K562 (cell line): ENCODE data around the gene VILL. TPM values are rescaled to one million over a fixed set of nuclear protein-coding genes. Genes with fewer than 3 reads are reported as not detected.
A peak's percentile ranks its signal among the peaks of the same experiment; 100 is the strongest.

Source experiments
- ATAC-seq: fragments of 200-7000 bp; cut with Tn5 transposase; 3 replicates; pipeline ENCODE4 v1.9.1; 2020; ENCODE audit warnings: moderate library complexity
- BruUV-seq: library from RNA; stranded (reverse); fragments of 400-500 nt; replicated peaks from 2 replicates; lab custom pipeline; 2021; lab: Mats Ljungman, UMichigan
- CTCF ChIA-PET: fragments of 300-600 bp; formaldehyde crosslinking; extraction: SDS; loops from one replicate; lab custom pipeline; 2021; ENCODE audit warnings: low intra/inter-chr PET ratio; lab: Yijun Ruan, JAX
- POLR2A ChIA-PET: fragments of 300-600, 350-650 bp; sonication (Branson Sonifier 250); formaldehyde crosslinking; extraction: SDS; loops from one replicate; lab custom pipeline; 2021; ENCODE audit warnings: antibody characterized with exemption, inconsistent platforms; lab: Yijun Ruan, JAX
- DNase-seq, 4 experiments: peaks; one replicate each; pipeline versions ENCODE4 v3.0.0 to v3.0.0-alpha.2; 2011 to 2018; ENCODE audit warnings: low spot score in 3 of 4, mixed read lengths in 3 of 4; ENCODE audit errors: extremely low read depth in 1 of 4
- FAIRE-seq: peaks from 2 replicates; lab custom pipeline; 2011; peaks lifted over from hg19 to GRCh38; lab: Jason Lieb, UNC
- H2AFZ ChIP-seq: 2 replicates; pipeline ENCODE4 v1.6.0; 2011; ENCODE audit warnings: low read depth, low read length, control low read depth, inconsistent platforms
- H3K27ac ChIP-seq: fragments of 200-600 bp; 3 replicates; pipeline ENCODE4 v1.8.0; 2011; ENCODE audit warnings: low read depth, mild to moderate bottlenecking, control low read depth, inconsistent platforms, low read length, moderate library complexity, mixed read lengths; ENCODE audit errors: extremely low read depth
- H3K27me3 ChIP-seq, 2 experiments: fragments of 300-600 bp in 1 of 2; 2 replicates in 1 of 2; 3 replicates in 1 of 2; pipeline versions ENCODE4 v1.6.0 to v1.8.0; 2011; ENCODE audit warnings: inconsistent platforms in 2 of 2, low read length in 2 of 2, mild to moderate bottlenecking in 1 of 2, mixed read lengths in 1 of 2, moderate library complexity in 1 of 2; ENCODE audit not compliant: control insufficient read depth in 2 of 2, insufficient read depth in 2 of 2
- H3K36me3 ChIP-seq: fragments of 300-600 bp; 3 replicates; pipeline ENCODE4 v1.8.0; 2011; ENCODE audit warnings: mild to moderate bottlenecking, low read length, inconsistent platforms; ENCODE audit not compliant: control insufficient read depth, insufficient read depth
- H3K4me1 ChIP-seq, 2 experiments: fragments of 200-600 bp in 1 of 2; replicated peaks in 1 of 2; 2 replicates in 1 of 2; 3 replicates in 1 of 2; pipeline versions ENCODE4 v1.5.1 to v1.8.0; 2011; ENCODE audit warnings: inconsistent platforms in 2 of 2, low read length in 2 of 2, mild to moderate bottlenecking in 1 of 2, mixed read lengths in 1 of 2, moderate library complexity in 1 of 2; ENCODE audit not compliant: control insufficient read depth in 2 of 2, insufficient read depth in 2 of 2
- H3K4me2 ChIP-seq: 2 replicates; pipeline ENCODE4 v1.6.1; 2011; ENCODE audit warnings: low read length, control low read depth, inconsistent platforms, mixed read lengths; ENCODE audit not compliant: insufficient read depth
- H3K4me3 ChIP-seq: fragments of 200-600 bp; sonication (generic), shearing (Covaris generic); 2 replicates; pipeline ENCODE4 v1.5.1; 2016; ENCODE audit warnings: control low read depth, inconsistent platforms
- H3K79me2 ChIP-seq: fragments of 200-600 bp; 3 replicates; pipeline ENCODE4 v1.8.0; 2011; ENCODE audit warnings: low read length, inconsistent platforms; ENCODE audit not compliant: control insufficient read depth, insufficient read depth
- H3K9ac ChIP-seq, 2 experiments: 2 replicates each; pipeline versions ENCODE4 v1.6.0 to v1.6.1; 2011; ENCODE audit warnings: low read depth in 2 of 2, low read length in 2 of 2, control low read depth in 1 of 2, inconsistent platforms in 1 of 2, mild to moderate bottlenecking in 1 of 2, mixed read lengths in 1 of 2; ENCODE audit not compliant: insufficient read depth in 1 of 2
- H3K9me1 ChIP-seq: one replicate; pipeline ENCODE4 v1.6.0; 2011; ENCODE audit warnings: inconsistent platforms, mild to moderate bottlenecking, low read length, moderate library complexity; ENCODE audit not compliant: control insufficient read depth, insufficient read depth
- H3K9me3 ChIP-seq: replicated peaks from 2 replicates; pipeline ENCODE4 v1.5.1; 2011; ENCODE audit warnings: low read depth, low read length, inconsistent platforms; ENCODE audit not compliant: control insufficient read depth, insufficient read depth
- H4K20me1 ChIP-seq: replicated peaks from 2 replicates; pipeline ENCODE4 v1.6.1; 2011; ENCODE audit warnings: low read length, inconsistent platforms, mixed read lengths; ENCODE audit not compliant: control insufficient read depth, insufficient read depth
- CGGBP1 ChIP-seq: fragments of 250-450 bp; sonication (Bioruptor Pico); IDR thresholded peaks from 2 replicates; pipeline ENCODE4 v1.9.0; 2021; ENCODE audit warnings: mild to moderate bottlenecking
- CREB3 ChIP-seq: fragments of 450-650 bp; conservative IDR thresholded peaks from 2 replicates; pipeline ENCODE4 v1.6.1; 2016; ENCODE audit warnings: missing genetic modification characterization, low read depth, mild to moderate bottlenecking, missing compliant biosample characterization, moderate library complexity
- NFATC3 ChIP-seq: fragments of 450-650 bp; IDR thresholded peaks from 2 replicates; pipeline ENCODE4 v1.6.1; 2017; ENCODE audit warnings: mild to moderate bottlenecking
- TBL1XR1 ChIP-seq, 2 experiments: IDR thresholded peaks; 2 replicates each; pipeline ENCODE4 v1.6.1; 2012; ENCODE audit warnings: improper control_type of control experiment in 2 of 2, low read length in 2 of 2, mild to moderate bottlenecking in 1 of 2
- WGBS: fragments of 100-300 bp; shearing (Covaris generic); methylation state at CpG from one replicate; pipeline ENCODE4 v1.1.6; 2016; ENCODE audit warnings: low coverage, mixed read lengths; ENCODE audit not compliant: insufficient coverage; ENCODE audit errors: missing lambda C conversion rate; 5-methylcytosine and 5-hydroxymethylcytosine counted together
- in situ Hi-C: fragments of 300-500 bp; cut with MboI; formaldehyde crosslinking; loops from 4 replicates; pipeline ENCODE4 v1.15.0; 2018; ENCODE audit warnings: inconsistent platforms, mixed read lengths
- intact Hi-C: fragments of 100-400 bp; cut with micrococcal nuclease; formaldehyde crosslinking; loops from 2 replicates; pipeline ENCODE4 v1.14.2; 2022
- polyA plus RNA-seq, 8 experiments: library from polyadenylated mRNA; depleted of rRNA in 4 of 8; stranded (reverse) in 5 of 8; unstranded in 3 of 8; fragments of >200 nt; fragmentation: Nextera tagmentation in 2 of 8; fragmentation: Illumina TruSeq in 1 of 8; extraction: Ambion mirVana in 2 of 8; extraction: Trizol in 1 of 8; gene quantifications; 2 replicates each; pipeline versions ENCODE4 v1.2.1 to v1.2.3, GENCODE V29; 2011 to 2014; ENCODE audit warnings: inconsistent platforms in 1 of 8, missing spikeins in 1 of 8
- total RNA-seq, 7 experiments: library from RNA; depleted of rRNA in 6 of 7; stranded (reverse); fragments of >200 nt in 6 of 7; fragmentation: Illumina TruSeq in 2 of 7; extraction: Trizol in 2 of 7; gene quantifications; 2 replicates each; pipeline versions ENCODE4 v1.2.1 to v1.2.3, GENCODE V29; 2011 to 2021; ENCODE audit warnings: low replicate concordance in 1 of 7
- TF ChIP-seq, protein P1 (sequence below): sonication (generic); formaldehyde crosslinking; IDR thresholded peaks from 2 replicates; pipeline ENCODE4 v1.8.1; 2023; ENCODE audit warnings: mild to moderate bottlenecking, missing genetic modification reagents, moderate library complexity
- TF ChIP-seq, protein P2 (sequence below), 3 experiments: fragments of 200-800 bp in 1 of 3; sonication (Bioruptor generic) in 1 of 3; sonication (generic) in 1 of 3; formaldehyde crosslinking in 1 of 3; IDR thresholded peaks; 2 replicates each; pipeline versions ENCODE4 v1.6.1 to v1.8.0; 2016 to 2022; ENCODE audit warnings: mild to moderate bottlenecking in 2 of 3, missing compliant biosample characterization in 2 of 3, missing genetic modification characterization in 2 of 3, missing genetic modification reagents in 1 of 3

VILL gene
- total and polyA plus RNA-seq, 9 of the 15 experiments (the other 6 are each of a cell fraction or from before 2014, with no cell fraction given), result 0.11 to 16.0 (median 8.8) TPM

DNA sequence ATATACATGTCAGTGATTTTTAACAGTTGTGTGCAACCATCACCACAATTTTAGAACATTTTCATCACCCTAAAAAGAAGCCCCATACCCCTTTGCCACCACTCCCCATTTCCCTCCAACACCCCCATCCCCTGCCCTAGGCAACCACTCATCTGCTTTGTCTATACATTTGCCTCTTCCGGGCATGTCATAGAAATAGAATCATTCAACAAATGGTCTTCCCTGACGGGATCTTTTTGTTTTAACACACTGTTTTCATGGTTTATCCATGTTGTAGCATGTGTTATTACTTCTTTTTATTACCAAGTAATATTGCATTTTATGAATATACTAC is 4.0 kb downstream of the VILL start:
- Histone ChIP-seq H2AFZ (peak overlapping the region; percentile 97), H3K9me3 (no peaks in the 10 kb centered on the region), H3K36me3 (peaks cover 33% of the 10 kb centered on the region), H4K20me1 (no peaks in the 10 kb centered on the region), H3K9me1 (peaks cover 5% of the 10 kb centered on the region), H3K4me1 (peaks cover 65 to 71% of the 10 kb centered on the region in 2 experiments), H3K4me3 (peak overlapping the region; percentile 56), H3K79me2 (peaks cover 22% of the 10 kb centered on the region), H3K9ac (peak overlapping the region; percentile 91 to 95), H3K27ac (peak overlapping the region; percentile 93), H3K27me3 (no peaks in the 10 kb centered on the region), H3K4me2 (peak overlapping the region; percentile 86)
- WGBS, result 14% methylated on average over 2 of the region's 2 CpGs
- FAIRE-seq (no peak), DNase-seq (no peak), ATAC-seq (no peak)
- ChIA-PET CTCF (no interaction called here), POLR2A (interaction anchor here (0.6 to 2.2 kb wide), 8 partner anchors 9 to 133 kb away, joined by 3 to 8 read pairs (median 4); no protein-coding TSS in a partner anchor)
- intact Hi-C loops, result no loop called here
- 0 out of 4 replicates have a peak, but pooled peaks of 1 of the 2 experiments have one; percentile 6 for TF ChIP-seq TBL1XR1 (IDR thresholded peaks at IDR 0.05; ENCODE audit: low read length in 2 of 2)
- TF ChIP-seq, protein P1, sequence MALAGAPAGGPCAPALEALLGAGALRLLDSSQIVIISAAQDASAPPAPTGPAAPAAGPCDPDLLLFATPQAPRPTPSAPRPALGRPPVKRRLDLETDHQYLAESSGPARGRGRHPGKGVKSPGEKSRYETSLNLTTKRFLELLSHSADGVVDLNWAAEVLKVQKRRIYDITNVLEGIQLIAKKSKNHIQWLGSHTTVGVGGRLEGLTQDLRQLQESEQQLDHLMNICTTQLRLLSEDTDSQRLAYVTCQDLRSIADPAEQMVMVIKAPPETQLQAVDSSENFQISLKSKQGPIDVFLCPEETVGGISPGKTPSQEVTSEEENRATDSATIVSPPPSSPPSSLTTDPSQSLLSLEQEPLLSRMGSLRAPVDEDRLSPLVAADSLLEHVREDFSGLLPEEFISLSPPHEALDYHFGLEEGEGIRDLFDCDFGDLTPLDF (CRISPR knock-in tag), result 0 out of 2 replicates have a peak, but pooled peaks have one; percentile 29
- no peak for TF ChIP-seq CGGBP1 (CRISPR knock-in tag)
- TF ChIP-seq NFATC3, result 0 out of 2 replicates have a peak, but pooled peaks have one; percentile 6
- TF ChIP-seq, protein P2, sequence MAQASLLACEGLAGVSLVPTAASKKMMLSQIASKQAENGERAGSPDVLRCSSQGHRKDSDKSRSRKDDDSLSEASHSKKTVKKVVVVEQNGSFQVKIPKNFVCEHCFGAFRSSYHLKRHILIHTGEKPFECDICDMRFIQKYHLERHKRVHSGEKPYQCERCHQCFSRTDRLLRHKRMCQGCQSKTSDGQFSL (CRISPR knock-in tag; IDR thresholded peaks at IDR 0.05), result peak; percentile 78
- TF ChIP-seq, protein P2 (tag; IDR thresholded peaks at IDR 0.05), result no peak
- TF ChIP-seq CREB3 (tag), result no peak
- in situ Hi-C loops, result no loop called here
- no TSS peak for BruUV-seq
